GM19372 (cell line): ENCODE results near the gene CHRNA1.
"Not testable (repeated sequence)": the region's sequence is repeated elsewhere in the genome, so short reads cannot be mapped to it uniquely, and the experiment has no call there.

ENCODE experiments used
- ATAC-seq: cut with Tn5 transposase; IDR thresholded peaks from one replicate; pipeline ENCODE4 v1.9.1; 2021; ENCODE audit warnings: mild to moderate bottlenecking, low read depth, moderate library complexity; ENCODE audit not compliant: unreplicated experiment

The CHRNA1 gene

DNA sequence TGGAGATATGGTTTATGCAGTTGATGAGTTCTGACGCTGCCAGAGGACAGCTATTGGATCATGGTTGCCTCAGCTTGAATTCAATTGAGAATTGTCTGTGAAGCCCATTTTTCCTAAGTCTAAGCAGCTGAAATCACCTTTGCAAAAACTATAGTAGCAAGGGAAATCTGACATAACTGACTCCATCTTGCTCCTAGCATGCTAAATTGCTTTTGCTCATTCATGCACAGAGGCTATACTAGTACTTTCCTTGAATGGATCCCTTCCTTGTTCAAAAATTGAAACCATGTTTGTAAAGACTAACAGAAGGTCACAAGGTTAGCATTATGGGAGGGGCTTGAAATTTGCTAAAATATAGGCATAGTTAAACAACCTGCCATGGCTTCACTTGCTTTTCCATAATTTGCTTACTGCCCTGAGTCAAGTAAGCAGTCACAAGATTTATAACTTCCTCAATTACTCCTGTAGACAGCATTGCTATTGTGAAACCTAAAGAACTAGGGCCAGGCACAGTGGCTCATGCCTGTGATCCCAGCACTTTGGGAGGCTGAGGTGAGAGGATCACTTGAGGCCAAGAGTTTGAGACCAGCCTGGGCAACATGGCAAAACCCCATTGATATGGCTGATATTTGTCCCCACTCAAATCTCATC lies 41.2 kb downstream of the CHRNA1 start:
- no peak for ATAC-seq

DNA sequence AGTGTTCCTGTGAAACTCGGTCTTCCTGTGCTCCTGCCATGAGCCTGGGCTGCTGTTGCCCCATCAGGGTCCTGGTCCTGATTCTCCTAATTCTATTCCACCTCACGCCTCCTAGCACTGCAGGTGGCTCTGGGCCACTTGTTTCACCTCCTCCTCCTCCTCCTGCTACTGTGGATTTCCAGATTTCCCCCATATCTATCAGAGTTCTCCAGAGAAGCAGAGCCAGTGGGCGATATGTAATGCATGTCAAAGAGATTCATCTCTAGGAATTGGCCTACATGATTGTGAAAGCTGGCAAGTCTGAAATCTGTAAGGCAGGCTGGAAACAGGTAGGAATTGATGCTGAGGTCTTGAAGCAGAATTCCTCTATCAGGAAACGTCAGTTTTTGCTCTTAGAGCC lies 45.3 kb downstream of the CHRNA1 start:
- ATAC-seq: no peak

DNA sequence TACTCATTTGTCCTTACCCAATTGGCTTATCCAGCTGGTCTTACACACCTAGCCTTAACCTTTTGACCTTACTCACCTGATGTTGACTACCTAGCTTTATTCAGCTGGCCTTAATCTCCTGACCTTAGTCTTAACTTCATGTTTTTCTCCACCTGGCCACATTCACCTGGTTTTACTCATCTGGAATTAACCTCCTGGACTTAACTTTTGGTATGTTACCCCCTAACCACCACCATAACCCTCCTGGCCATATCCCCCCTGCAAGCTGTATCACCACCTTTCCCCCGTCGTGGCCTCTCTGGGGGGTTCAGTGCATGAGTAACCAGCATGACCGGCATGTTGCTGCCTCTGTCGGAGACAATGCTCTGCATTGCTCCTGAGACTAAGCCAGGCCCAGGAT lies 45.7 kb downstream of the CHRNA1 start:
- no peak for ATAC-seq

DNA sequence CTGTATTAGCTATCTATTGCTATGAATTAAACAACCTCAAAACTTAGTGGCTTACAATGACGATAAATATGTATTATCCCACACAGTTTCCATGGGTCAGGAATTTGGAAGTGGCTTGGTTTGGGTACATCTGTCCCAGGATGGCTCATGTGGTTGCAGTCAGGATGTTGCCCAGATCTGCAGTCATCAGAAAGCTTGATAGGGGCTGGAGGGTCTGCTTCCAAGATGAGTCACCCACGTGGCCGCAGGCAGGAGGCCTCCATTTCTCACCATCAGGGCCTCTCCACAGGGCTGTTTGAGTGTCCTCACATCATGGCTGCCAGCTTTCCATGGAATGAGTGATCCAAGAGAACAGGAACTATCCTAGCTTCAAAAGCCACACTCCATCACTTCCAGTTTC lies 46.4 kb downstream of the CHRNA1 start:
- no peak for ATAC-seq

DNA sequence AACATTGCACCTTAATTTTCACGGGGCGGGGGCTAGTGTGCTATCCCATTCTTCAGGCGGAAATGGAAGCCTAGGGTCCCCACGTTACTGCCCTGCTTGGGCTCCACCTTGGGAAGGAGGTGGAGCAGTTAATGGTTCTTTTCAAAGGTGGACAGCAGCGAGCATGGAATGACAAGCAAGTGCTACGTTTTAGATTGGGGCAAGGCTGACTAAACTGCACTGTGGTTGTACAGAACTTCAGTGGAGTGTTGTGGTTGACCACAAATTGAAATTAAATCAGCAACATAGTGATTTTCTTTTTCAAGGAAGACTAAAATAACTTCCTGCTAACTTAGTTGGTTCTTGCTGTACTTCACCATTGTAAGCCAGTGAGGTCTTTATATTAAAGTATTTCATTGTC lies 47.0 kb downstream of the CHRNA1 start:
- no peak for ATAC-seq

DNA sequence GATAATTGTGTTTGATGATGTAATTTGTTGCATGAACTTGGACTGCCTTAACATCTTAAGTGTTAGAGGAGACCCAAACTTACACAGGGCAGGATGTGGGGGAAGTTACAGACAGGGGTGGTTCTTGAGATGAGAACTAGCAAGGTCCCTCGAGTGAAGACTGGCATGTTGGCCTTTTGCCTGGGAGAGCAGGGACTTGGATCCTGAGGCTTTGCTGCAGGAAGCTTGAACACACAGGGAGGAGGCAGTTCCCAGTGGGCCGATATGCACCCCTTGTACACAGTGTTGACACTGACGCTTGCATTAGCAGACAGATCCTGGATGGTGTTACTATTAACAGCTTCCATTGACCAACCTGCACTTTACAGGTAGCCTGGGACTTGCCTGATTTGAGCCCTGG lies 47.5 kb downstream of the CHRNA1 start:
- ATAC-seq: no peak

DNA sequence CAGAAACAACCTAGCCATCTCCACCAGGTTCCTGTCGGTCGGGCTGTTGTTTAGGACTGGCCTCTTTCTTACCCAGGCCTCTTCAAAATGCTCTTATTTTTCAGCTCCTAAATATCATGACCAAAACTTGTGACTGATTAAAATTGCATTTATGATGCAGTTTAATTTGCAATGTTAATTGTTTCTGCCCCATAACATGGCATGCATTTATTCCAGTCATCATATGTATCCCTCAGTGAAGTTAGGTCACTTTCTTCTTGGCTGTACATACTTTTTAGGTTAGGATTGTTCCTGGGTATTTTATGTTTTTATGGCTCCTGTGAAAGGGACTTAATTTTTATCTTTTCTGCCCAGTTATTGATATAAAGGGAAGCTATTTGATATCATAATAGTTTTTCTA lies 50.6 kb downstream of the CHRNA1 start:
- ATAC-seq: no peak

DNA sequence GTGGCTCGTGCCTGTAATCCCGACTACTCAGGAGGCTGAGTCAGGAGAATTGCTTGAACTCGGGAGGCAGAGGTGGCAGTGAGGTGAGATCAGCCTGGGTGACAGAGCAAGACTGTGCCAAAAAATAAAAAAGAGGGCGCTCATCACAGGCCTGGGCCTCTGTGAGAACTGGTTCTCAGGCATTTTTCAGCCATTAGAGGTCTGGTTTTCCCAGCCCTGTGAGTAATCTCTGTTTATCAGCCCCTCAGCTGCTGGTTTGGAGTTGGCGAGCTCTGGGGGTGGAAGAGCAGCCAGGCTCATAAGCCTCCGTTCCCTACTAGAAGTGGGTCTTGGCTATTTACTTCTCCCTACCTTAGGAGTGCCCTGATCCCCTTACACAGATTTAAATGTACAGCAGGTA lies 53.1 kb downstream of the CHRNA1 start:
- no peak for ATAC-seq

DNA sequence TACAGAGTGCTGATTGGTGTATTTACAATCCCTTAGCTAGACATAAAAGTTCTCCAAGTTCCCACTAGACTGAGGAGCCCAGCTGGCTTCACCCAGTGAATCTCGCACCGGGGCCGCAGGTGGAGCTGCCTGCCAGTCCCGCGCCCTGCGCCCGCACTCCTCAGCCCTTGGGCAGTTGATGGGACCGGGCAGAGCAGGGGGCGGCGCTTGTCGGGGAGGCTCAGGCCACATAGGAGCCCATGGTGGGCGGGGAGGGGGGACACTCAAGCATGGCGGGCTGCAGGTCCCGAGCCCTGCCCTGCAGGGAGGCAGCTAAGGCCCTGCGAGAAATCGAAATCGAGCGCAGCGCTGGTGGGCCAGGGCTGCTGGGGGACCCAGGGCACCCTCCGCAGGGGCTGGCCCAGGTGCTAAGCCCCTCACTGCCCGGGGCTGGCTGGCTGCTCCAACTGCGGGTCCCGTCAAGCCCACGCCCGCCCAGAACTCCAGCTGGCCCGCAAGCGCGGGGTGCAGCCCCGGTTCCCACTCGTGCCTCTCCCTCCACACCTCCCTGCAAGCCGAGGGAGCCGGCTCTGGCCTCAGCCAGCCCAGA lies 54.8 kb downstream of the CHRNA1 start:
- ATAC-seq: not testable (repeated sequence)

DNA sequence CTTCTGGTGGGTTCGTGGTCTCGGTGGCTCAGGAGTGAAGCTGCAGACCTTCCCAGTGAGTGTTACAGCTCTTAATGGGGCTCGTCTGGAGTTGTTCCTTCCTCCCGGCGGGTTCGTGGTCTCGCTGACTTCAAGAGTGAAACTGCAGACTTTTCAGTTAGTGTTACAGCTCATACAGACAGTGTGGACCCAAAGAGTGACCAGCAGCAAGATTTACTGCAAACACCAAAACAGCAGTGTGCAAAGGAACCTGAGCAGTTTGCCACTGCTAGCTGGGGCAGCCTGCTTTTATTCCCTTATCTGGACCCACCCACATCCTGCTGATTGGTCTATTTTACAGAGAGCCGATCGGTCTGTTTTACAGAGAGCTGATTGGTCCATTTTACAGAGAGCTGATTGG lies 55.6 kb downstream of the CHRNA1 start:
- no peak for ATAC-seq

DNA sequence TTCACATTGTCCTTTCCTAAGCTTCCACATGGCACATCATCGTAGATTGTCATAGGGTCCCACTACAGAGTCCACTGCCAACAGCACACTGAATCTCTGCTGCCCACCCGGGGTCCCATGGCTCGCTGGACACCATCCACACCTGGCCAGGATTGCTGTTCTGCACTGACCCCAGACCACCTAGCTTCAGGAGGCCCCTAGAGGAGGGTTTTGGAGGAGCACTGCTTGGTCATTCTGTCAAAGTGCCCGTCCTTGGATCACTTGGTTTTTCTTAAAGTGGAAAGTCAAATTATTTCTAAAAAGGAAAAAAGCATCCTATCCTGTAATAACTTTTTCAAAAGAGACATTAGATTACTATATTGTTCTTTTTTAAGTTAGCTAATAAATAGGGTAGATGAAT lies 59.0 kb downstream of the CHRNA1 start:
- ATAC-seq: no peak

DNA sequence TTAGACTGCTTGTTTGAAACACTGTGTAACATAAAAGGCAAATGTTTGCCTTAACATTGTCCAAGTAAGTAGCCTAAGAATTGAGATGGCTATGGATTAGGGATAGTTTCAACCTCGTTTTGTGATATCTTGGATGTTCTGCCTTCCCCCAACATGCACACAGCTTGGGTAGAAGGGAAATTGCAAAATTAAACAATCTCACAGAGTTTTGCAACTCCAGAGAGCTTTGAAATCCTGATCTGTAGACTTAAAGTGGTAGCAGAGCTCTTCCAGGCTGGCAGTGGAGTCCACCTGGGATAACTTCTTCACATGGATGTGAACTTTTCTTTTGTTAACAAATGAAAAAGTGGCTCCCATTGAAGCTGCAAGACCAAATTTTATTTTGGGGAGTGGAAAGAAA lies 59.6 kb downstream of the CHRNA1 start:
- no peak for ATAC-seq

DNA sequence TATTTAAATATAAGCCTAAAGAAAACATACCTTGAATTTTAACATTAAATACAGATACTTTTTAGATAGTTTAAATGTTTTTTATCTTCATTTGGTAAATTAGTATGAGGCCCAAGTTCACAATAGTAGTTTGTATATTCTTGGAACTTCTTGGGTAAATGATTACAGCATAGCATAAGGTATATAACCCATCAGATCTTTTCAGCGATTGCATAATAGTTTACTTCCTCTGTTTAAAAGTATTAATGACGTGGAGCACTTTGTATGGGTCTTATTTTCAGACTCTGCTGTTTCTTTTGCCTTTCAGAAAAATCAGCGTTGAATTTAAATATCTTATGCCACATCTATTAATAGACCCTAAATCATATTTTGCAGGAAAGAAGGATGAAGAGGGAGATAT lies 60.2 kb downstream of the CHRNA1 start:
- no peak for ATAC-seq

DNA sequence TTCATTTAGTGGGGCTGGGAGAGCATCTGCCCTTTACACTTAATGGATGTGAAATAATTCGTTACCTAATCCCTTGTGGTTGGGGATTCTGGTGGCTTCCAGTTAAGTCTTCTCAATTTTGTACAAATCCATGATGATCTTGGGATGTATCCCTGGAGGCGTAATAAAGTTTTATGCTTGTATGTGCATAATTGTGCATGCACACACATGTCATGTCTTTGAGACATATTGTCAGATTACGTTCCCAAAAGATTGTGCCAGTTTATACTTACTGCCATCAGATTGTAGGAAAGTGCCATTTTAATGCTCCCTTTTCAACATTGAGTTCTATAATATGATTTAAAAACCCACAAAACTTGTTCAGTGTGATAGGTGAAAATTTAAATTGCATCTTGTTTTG lies 60.8 kb downstream of the CHRNA1 start:
- no peak for ATAC-seq

DNA sequence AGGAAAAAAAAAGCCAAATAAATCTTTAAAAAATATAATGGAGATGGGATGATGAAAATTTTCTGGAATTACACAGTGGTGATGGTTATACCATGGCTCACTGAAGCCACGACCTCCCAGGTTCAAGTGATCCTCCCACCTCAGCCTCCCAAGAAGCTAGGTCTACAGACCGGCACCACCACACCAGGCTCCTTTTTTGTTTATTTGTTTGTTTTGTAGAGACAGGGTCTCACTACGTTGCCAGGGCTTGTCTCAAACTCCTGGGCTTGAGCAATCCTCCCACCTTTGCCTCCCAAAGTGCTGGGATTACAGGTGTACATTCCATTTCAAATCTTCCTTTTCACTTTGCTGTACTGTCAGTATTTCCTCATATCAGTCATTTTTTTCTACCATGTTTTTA lies 61.7 kb downstream of the CHRNA1 start:
- ATAC-seq: no peak

DNA sequence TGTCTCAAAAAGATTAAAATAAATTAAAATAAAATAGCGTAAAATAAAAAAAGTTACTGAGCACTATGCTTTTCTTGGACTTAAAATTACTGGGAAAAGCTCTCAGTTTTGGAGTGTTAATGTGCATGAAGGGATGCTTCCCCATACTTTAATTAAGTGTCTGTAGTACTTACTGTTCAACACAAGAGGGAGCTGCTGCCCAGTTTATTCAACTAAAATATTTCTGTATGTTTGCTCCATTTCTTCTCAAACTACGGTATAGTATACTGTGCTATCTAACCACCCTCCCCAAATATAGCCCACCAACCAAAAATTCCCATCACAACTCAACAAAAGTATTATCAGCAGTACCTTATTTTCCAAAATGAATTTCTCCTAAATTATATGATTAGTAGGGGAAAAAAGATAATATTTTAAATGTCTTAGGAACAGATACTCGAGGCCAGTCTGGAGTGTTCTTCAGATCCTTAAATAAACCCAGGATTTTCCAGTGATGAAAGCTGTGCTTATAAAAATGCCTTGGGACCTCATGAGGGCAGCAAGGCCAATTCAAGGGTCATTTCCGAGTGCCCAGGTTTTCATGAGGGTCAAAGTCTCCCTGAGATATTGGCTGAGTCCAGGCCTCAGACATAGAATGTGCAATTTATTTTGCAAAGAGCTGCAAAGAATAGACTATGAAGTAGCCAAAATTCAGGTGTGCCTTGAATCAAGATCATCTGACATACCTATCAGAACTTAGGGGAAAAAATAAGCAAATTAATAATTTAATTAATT lies 64.1 kb downstream of the CHRNA1 start:
- ATAC-seq: no peak
